HG03378 (cell line): ENCODE results near the gene TSHB.
A peak's percentile ranks its signal among the peaks of the same experiment; 100 is the strongest.
"Not testable (repeated sequence)": the region's sequence is repeated elsewhere in the genome, so short reads cannot be mapped to it uniquely, and the experiment has no call there.

Experiments used
- ATAC-seq: cut with Tn5 transposase; IDR thresholded peaks from one replicate; pipeline ENCODE4 v1.9.1; 2021; ENCODE audit warnings: mild to moderate bottlenecking, moderate library complexity; ENCODE audit not compliant: unreplicated experiment

Gene TSHB

DNA sequence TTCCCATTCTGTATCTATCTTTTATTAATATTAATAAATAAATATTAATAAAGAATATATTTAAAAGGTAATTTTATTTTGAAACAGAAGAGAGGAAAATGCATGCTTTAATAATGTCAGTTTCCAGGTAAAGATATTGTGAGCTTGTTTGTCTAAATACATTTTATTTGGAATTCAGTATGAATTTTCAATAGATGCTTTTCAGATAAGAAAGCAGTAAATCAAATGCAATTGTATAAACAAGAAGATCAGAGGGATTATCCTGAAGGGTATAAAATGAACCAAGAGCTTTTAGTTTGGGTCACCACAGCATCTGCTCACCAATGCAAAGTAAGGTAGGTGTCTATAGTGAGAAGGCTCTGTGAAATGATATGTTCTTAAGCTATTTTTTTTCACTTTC, at the start of gene TSHB:
Gene TSHB, plus strand, starts transcription at position 301 of the 400 bp plus-strand sequence. CDS start 3,537 bp downstream, outside the sequence.
- no peak for ATAC-seq

DNA sequence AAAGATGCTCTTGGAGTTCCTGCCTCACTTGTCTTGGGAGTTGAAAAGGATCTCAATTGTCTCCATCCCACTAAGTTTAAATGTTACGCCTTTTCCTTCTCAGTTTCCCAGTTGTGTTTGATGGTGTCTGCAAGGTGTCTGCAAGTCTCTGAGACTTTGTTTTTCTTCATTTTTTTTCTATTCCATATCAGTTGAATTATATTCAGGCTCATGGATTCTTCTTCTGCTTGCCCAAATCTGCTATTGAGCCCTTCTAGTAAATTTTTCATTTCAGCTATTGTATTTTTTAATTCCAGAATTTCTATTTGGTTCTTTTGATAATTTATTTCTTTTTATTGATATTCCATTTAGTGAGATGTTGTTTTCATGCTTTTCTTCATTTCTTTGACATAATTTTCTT, 47.4 kb upstream of the TSHB start:
- no peak for ATAC-seq

GRCh38 chr1:114986286-114986685, 43.3 kb upstream of the TSHB start:
- ATAC-seq: no peak

GRCh38 chr1:114988095-114988494, 41.5 kb upstream of the TSHB start:
- ATAC-seq: no peak

DNA sequence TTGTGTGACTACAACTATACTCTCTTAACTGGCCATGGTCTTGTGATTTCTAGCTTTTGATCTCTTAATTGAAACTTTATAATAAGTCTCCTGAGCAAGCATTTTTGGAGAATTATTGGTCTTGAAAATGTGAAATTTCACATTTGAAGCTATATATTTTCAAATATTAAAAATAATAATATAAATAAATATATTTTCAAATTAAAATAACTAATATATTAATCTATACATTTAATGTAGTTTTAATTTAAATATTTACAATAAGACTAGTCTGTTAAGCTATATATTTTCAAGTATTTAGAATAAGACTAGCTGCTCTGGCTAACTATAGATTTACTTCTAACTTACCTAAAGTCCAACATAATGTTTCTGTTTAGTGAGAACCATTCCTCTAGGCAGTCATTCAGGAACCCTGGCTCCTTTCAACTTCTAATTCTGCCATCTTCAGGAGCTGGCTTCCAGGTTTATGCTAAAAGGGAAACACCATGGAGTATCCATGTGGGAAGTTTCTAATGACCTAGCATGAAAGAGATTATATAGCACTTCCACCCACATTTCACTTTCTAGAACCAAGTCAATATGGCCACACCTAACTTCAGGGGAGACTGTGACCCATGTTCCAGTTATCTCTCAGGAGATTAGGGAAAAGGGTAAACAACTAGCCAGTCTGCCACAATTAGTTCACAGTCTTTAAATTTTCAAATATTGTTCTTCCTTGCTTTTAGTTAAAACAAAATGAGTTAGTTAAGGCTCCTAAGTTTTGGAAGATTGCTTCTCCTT, 31.9 kb upstream of the TSHB start:
- no peak for ATAC-seq

GRCh38 chr1:115006191-115006590, 23.4 kb upstream of the TSHB start:
- no peak for ATAC-seq

- no peak for ATAC-seq
These were observed 17.6 kb upstream of the TSHB start for GRCh38 chr1:115012006-115012405.

DNA sequence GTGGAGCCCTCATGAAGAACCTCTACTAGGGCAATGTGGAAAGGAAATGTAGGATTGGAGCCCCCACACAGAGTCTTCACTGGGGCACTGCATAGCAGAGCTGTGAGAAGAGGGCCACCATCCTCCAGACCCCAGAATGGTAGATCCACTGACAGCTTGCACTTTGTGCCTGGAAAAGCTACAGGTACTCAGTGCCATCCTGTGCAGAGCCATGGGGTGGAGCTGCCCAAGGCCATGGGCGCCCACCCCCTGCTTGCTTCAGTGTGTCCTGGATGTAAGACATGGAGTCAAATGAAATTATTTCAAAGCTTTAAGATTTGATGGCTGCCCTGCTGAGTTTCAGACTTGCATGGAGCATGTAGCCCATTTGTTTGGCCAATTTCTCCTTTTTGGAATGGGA, 17.2 kb upstream of the TSHB start:
- ATAC-seq: no peak

- ATAC-seq: no peak
These were observed 15.8 kb upstream of the TSHB start for GRCh38 chr1:115013792-115014191.

DNA sequence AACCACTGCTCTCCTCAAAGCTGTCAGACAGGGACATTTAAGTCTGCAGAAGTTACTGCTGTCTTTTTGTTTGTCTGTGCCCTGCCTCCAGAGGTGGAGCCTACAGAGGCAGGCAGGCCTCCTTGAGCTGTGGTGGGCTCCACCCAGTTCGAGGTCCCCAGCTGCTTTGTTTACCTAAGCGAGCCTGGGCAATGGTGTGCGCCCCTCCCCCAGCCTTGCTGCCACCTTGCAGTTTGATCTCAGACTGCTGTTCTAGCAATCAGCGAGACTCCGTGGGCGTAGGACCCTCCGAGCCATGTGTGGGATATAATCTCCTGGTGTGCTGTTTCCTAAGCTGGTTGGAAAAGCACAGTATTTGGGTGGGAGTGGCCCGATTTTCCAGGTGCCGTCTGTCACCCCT, 10.1 kb upstream of the TSHB start:
- not testable (repeated sequence) for ATAC-seq

DNA sequence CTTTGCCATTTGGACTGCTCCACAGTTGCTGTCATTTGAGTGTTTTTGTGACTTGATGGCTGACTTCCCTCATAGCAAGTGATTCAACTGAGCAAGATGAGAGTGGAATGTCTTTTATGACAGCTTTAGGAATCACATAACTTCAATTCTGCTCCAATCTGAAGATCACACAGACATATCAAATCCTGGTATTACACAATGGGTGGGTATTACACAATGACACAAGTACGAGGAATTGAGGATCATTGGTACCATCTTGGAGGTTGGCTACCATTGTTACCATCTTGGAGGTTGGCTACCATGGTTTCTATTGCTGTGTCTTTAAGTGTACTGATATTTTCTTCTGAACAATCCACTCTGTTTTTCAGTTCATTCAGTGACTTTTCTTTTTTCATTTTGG, 8.5 kb upstream of the TSHB start:
- ATAC-seq: no peak

DNA sequence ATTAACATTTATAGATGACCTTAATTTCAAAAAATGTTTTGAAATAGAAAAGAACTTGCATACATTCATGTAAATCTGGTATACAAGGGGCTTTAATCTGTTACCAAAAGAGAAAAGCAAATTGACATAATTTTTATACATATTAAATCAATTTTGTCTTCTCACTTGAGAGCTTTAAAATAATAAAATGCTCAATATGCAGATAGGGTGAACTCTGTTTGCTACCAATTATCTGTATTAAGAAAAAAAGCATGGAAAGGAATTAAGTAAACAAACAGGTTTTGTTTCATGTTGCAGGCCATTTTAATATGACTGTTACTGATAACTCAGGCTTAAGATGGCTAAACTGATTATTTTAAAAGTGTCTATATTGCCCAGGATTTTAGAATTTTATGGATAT, 6.0 kb upstream of the TSHB start:
- no peak for ATAC-seq

DNA sequence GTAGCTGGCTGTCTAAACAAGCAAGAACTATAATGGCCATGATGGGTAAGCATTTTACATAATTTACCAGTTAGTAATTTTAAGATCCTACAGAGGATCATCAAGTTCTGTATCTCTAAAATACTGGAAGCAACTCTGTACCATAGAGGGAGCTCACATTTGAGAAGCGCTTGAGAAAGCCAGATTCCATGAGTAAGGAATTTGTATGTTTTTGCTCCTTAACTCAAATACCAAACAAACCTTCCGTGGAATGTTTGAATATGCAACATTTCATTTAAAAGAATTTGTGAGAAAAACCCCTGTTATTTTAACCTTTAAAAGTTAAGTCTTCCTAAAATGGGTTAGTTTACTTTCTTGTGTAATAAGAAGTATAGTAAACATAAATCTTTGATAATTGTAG, 2.0 kb downstream of the TSHB start:
- ATAC-seq: no peak

DNA sequence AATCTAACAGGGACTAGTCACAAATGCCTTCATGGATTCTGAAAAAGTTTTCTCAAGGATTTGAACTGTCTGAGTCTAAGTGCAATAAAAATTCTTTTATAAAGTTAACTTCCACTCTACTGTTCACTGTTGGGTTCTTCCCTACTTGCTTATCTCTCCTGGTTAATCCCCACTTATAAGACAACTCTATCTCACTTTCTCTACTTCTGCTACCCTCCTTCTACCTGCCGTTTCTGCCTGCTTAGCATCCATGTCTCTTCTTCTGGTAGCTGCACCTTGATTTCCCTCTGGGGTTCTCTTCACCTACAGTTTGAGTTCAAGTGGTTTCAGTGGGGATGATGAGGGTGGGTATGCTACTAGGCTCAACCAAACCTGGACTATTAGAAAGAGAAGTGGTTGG, 6.0 kb downstream of the TSHB start:
- ATAC-seq: no peak

DNA sequence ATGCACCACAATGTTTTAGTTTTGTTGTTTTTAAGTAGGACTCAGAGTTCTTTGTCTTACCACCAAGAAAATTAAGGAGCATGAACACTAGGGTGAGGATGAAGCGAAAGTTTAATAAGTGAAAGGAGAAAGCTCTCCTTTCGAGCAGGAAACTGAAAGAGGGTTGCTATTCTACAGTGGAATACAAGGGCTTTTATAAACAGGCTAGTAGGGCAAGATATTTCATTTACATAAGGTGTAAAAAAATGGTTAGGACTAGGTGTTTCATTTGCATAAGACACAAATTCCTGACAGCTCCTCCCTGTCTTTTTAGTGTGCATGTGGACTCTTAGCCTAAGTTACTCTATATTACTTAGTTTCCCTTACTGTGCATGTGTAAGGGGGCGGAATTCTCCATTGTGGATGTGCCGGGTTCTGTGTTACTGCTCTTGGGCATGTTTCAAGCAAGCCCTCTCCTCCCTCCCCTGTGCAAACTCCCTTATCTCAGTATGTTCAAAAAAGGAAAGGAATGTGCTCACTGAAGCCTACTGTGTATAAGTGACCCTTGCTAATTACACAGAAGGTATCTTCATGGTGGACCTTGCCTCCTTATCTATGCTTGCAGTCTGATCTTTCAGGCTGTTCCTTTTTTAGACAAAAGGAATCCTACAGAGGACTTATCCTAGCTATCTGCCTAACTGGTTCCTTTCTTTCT, 7.3 kb downstream of the TSHB start:
- ATAC-seq: no peak

GRCh38 chr1:115040501-115040900, 10.9 kb downstream of the TSHB start:
- ATAC-seq: no peak

DNA sequence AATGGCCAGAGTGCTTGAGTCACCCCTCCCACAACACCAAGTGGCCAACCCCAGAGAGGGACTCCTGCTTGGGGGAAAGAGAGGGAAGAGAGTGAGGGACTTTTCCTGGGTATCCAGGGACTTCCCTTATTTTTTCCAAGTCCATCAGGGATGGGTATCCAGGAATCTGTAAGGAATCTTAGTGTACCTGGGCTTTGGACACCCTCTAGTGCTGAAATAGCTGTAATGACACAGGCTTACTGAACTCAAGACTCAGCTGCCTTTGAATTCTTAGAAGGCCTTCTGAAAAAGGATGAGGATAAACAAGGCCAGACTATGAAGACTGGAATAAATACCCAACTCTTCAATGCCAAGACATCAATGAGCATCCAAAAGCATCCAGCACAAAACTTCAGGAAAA, 12.0 kb downstream of the TSHB start:
- no peak for ATAC-seq

- no peak for ATAC-seq
These were observed 17.1 kb downstream of the TSHB start for GRCh38 chr1:115046751-115047150.

DNA sequence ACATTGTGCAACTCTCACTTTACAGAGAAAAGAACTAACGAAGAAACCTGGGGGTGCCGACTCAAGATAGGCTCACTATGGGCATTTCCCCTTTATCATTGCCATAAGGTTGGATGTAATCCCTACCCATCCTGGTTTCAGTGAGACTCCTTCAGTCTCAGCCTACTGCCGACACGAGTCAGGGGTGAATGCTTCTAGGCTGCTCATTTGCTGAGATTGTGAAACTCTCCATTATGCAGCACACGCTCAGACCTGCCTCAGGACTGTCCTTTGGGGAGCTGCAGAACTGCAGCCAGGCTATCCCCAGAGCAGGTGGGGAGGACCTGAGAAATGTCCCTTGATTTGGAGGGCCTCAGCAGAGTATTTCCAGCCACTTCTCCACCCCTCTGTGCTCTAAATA, 22.2 kb downstream of the TSHB start:
- no peak for ATAC-seq

- ATAC-seq: peak; percentile 95
These were observed 22.9 kb downstream of the TSHB start for GRCh38 chr1:115052454-115053083.

GRCh38 chr1:115056395-115056798, 26.8 kb downstream of the TSHB start:
- ATAC-seq: no peak

- ATAC-seq: no peak
These were observed 28.1 kb downstream of the TSHB start for GRCh38 chr1:115057661-115058254.
